ENCODE results near the gene SNORC.

- no peak for TF ChIP-seq SP1 (IDR thresholded peaks at IDR 0.05)
- no peak for TF ChIP-seq MAX (IDR thresholded peaks at IDR 0.05)
- no peak for TF ChIP-seq CTCF (IDR thresholded peaks at IDR 0.05; ENCODE audit: low read depth, low read length, missing input control)
- TF ChIP-seq NR2F2 (IDR thresholded peaks at IDR 0.05) = no peak
- TF ChIP-seq JUND (IDR thresholded peaks at IDR 0.05) = no peak
- no peak for TF ChIP-seq RAD21 (IDR thresholded peaks at IDR 0.05)
- TF ChIP-seq RXRA (IDR thresholded peaks at IDR 0.05) = no peak
- TF ChIP-seq EGR1 (IDR thresholded peaks at IDR 0.05; ENCODE audit: low read depth in 2 of 2) = no peak
- no peak for TF ChIP-seq YY1 (IDR thresholded peaks at IDR 0.05)
- no peak for TF ChIP-seq FOXA2 (IDR thresholded peaks at IDR 0.05)
Observed at GRCh38 chr2:232920760-232921159, 50.7 kb downstream of the SNORC start.

All from liver (tissue), 3 donors.